Endothelial cell of umbilical vein (primary cell): ENCODE results near the gene ZNF672. TPM values are rescaled to one million over a fixed set of nuclear protein-coding genes. Genes with fewer than 3 reads are reported as not detected.
A peak's percentile ranks its signal among the peaks of the same experiment; 100 is the strongest.

ENCODE experiments used
- BruUV-seq: library from RNA; stranded (reverse); fragments of 400-500 nt; replicated peaks from 2 replicates; lab custom pipeline; 2021; lab: Mats Ljungman, UMichigan
- CTCF ChIA-PET: fragments of 300-600, 350-600 bp; sonication (Branson Sonifier 250); formaldehyde crosslinking; loops from one replicate; lab custom pipeline; 2021; ENCODE audit warnings: antibody characterized with exemption, inconsistent platforms; lab: Charles Lee
- POLR2A ChIA-PET: fragments of 300-600, 350-600 bp; sonication (Branson Sonifier 250); formaldehyde crosslinking; loops from one replicate; lab custom pipeline; 2021; ENCODE audit warnings: antibody characterized with exemption, inconsistent platforms; lab: Charles Lee
- DNase-seq: peaks from one replicate; pipeline ENCODE4 v3.0.0-alpha.2; 2011; ENCODE audit warnings: low read depth, low spot score
- FAIRE-seq: peaks from 2 replicates; lab custom pipeline; 2011; peaks lifted over from hg19 to GRCh38; lab: Jason Lieb, UNC
- H2AFZ ChIP-seq: 2 replicates; pipeline ENCODE4 v1.6.0; 2012; ENCODE audit warnings: low read depth, low read length, control low read depth, inconsistent platforms
- H3K27ac ChIP-seq: 2 replicates; pipeline ENCODE4 v1.5.1; 2011; ENCODE audit warnings: low read depth, mild to moderate bottlenecking, control low read depth, low read length, moderate library complexity; ENCODE audit not compliant: insufficient read depth
- H3K27me3 ChIP-seq, 2 experiments: 2 replicates each; pipeline versions ENCODE4 v1.6.0 to v1.6.1; 2011; ENCODE audit warnings: low read length in 2 of 2, mixed read lengths in 1 of 2; ENCODE audit not compliant: control insufficient read depth in 2 of 2, insufficient read depth in 2 of 2
- H3K36me3 ChIP-seq, 2 experiments: 2 replicates in 1 of 2; 3 replicates in 1 of 2; pipeline ENCODE4 v1.5.1; 2011; ENCODE audit warnings: low read length in 2 of 2, mild to moderate bottlenecking in 1 of 2, moderate library complexity in 1 of 2; ENCODE audit not compliant: control insufficient read depth in 2 of 2, insufficient read depth in 2 of 2; ENCODE audit errors: extremely low read depth in 1 of 2
- H3K4me1 ChIP-seq: 3 replicates; pipeline ENCODE4 v1.5.1; 2011; ENCODE audit warnings: mild to moderate bottlenecking, low read length; ENCODE audit not compliant: control insufficient read depth, insufficient read depth; ENCODE audit errors: extremely low read depth
- H3K4me2 ChIP-seq: 2 replicates; pipeline ENCODE4 v1.6.1; 2011; ENCODE audit warnings: low read length, control low read depth, mixed read lengths; ENCODE audit not compliant: insufficient read depth
- H3K4me3 ChIP-seq, 3 experiments: fragments of 200-600 bp in 1 of 3; sonication (generic), shearing (Covaris generic) in 1 of 3; replicated peaks in 1 of 3; 2 replicates each; pipeline ENCODE4 v1.5.1; 2011 to 2016; ENCODE audit warnings: control low read depth in 3 of 3, low read length in 3 of 3, mild to moderate bottlenecking in 2 of 3, inconsistent platforms in 1 of 3, low read depth in 1 of 3, moderate library complexity in 1 of 3; ENCODE audit not compliant: insufficient read depth in 1 of 3
- H3K79me2 ChIP-seq: 2 replicates; pipeline ENCODE4 v1.6.0; 2012; ENCODE audit warnings: low read length, inconsistent platforms; ENCODE audit not compliant: control insufficient read depth, insufficient read depth
- H3K9ac ChIP-seq: replicated peaks from 2 replicates; pipeline ENCODE3; 2011; ENCODE audit warnings: low read length, control low read depth; ENCODE audit not compliant: insufficient read depth; ENCODE audit errors: extremely low read depth
- H3K9me1 ChIP-seq: replicated peaks from 3 replicates; pipeline ENCODE4 v1.6.0; 2011; ENCODE audit warnings: mild to moderate bottlenecking, low read length; ENCODE audit not compliant: control insufficient read depth, insufficient read depth; ENCODE audit errors: extremely low read depth
- H3K9me3 ChIP-seq: replicated peaks from 2 replicates; pipeline ENCODE4 v1.5.1; 2012; ENCODE audit warnings: low read length, inconsistent platforms; ENCODE audit not compliant: control insufficient read depth, insufficient read depth
- H4K20me1 ChIP-seq: replicated peaks from 2 replicates; pipeline ENCODE3; 2011; ENCODE audit warnings: mild to moderate bottlenecking, low read length; ENCODE audit not compliant: control insufficient read depth, insufficient read depth; ENCODE audit errors: extremely low read depth
- CTCF ChIP-seq, 2 donors: IDR thresholded peaks; 1 replicate in 1 of 2; 2 replicates in 1 of 2; pipeline ENCODE4 v1.5.1; 2011; ENCODE audit warnings: low read length in 2 of 2, mild to moderate bottlenecking in 2 of 2, moderate library complexity in 2 of 2, control low read depth in 1 of 2, inconsistent platforms in 1 of 2, low read depth in 1 of 2; ENCODE audit not compliant: insufficient read depth in 1 of 2; ENCODE audit errors: extremely low read depth in 1 of 2
- EZH2 ChIP-seq: IDR thresholded peaks from 2 replicates; pipeline ENCODE4 v1.6.1; 2012; ENCODE audit warnings: borderline replicate concordance, low read depth, mild to moderate bottlenecking, moderate library complexity, low read length, inconsistent platforms; ENCODE audit not compliant: severe bottlenecking
- FOS ChIP-seq: IDR thresholded peaks from 2 replicates; pipeline ENCODE4 v1.6.1; 2011; ENCODE audit warnings: mild to moderate bottlenecking, low read length, moderate library complexity, borderline replicate concordance; ENCODE audit not compliant: insufficient read depth
- JUN ChIP-seq: IDR thresholded peaks from 2 replicates; pipeline ENCODE4 v1.6.1; 2011; ENCODE audit warnings: borderline replicate concordance, low read depth; ENCODE audit not compliant: insufficient read length, insufficient read depth
- MAX ChIP-seq: IDR thresholded peaks from 2 replicates; pipeline ENCODE4 v1.6.1; 2011; ENCODE audit not compliant: insufficient read depth, insufficient read length
- POLR2A ChIP-seq: IDR thresholded peaks from 2 replicates; pipeline ENCODE4 v1.6.1; 2012; ENCODE audit warnings: low read depth, mild to moderate bottlenecking, control low read depth, low read length
- dilution Hi-C: fragments of 300-500 bp; cut with MboI; formaldehyde crosslinking; loops from one replicate; pipeline ENCODE4 v1.15.0; 2019; ENCODE audit warnings: low sequenced_read_pairs; ENCODE audit not compliant: extremely low pct_ligation_motif_present
- intact Hi-C: fragments of 100-400 bp; cut with micrococcal nuclease; formaldehyde crosslinking; loops from one replicate; pipeline ENCODE4 v1.10.0; 2022
- polyA plus RNA-seq, 4 experiments: library from polyadenylated mRNA; depleted of rRNA in 3 of 4; stranded (reverse) in 3 of 4; unstranded in 1 of 4; fragments of >200 nt; gene quantifications; 2 replicates each; pipeline versions ENCODE4 v1.2.1 to v1.2.3, GENCODE V29; 2011 to 2012; ENCODE audit warnings: missing spikeins in 1 of 4
- total RNA-seq: library from RNA; stranded (reverse); gene quantifications from 2 replicates; pipeline ENCODE4 v1.2.3, GENCODE V29; 2021

ZNF672 gene
- total and polyA plus RNA-seq, 2 donors (not counting 3 experiments of a cell fraction or from before 2014, with no cell fraction given), result 20.1 to 29.6 TPM

GRCh38 chr1:248805876-248806275 lies 32.1 kb upstream of the ZNF672 start:
- ChIA-PET POLR2A (no interaction called here), CTCF (interaction anchor here (1.3 to 2.2 kb wide), 2 partner anchors 183 to 193 kb away, joined by 3 to 11 read pairs; no protein-coding TSS in a partner anchor)
- H3K9ac ChIP-seq, result no peak overlapping the region
- H3K27me3 ChIP-seq, result no peaks in the 10 kb centered on the region
- TF ChIP-seq EZH2 (no peak), MAX (no peak), POLR2A (no peak), JUN (no peak), FOS (no peak)
- no peak for FAIRE-seq
- no peak overlapping the region for H3K4me3 ChIP-seq
- H3K9me3 ChIP-seq, result no peaks in the 10 kb centered on the region
- no peak for DNase-seq
- intact Hi-C loops, result loop anchor here (2.0 to 5.0 kb wide), 4 partner anchors 183 to 1414 kb away; no protein-coding TSS in a partner anchor
- H3K9me1 ChIP-seq, result no peaks in the 10 kb centered on the region
- BruUV-seq, result no TSS peak
- dilution Hi-C loops, result no loop called here
- peaks cover 0 to under 1% of the 10 kb centered on the region in 2 experiments for H3K36me3 ChIP-seq
- H2AFZ ChIP-seq, result no peak overlapping the region
- no peaks in the 10 kb centered on the region for H3K79me2 ChIP-seq
- peaks cover 2% of the 10 kb centered on the region for H3K4me1 ChIP-seq
- no peak overlapping the region for H3K27ac ChIP-seq
- no peaks in the 10 kb centered on the region for H4K20me1 ChIP-seq
- H3K4me2 ChIP-seq, result no peak overlapping the region

- Histone ChIP-seq H4K20me1 (no peaks in the 10 kb centered on the region), H3K4me3 (no peak overlapping the region), H3K4me1 (peaks cover 2% of the 10 kb centered on the region), H3K36me3 (peaks cover 0 to 9% of the 10 kb centered on the region in 2 experiments), H3K9me1 (no peaks in the 10 kb centered on the region), H2AFZ (no peak overlapping the region), H3K9me3 (no peaks in the 10 kb centered on the region), H3K9ac (no peak overlapping the region), H3K4me2 (no peak overlapping the region), H3K27ac (no peak overlapping the region), H3K79me2 (no peaks in the 10 kb centered on the region), H3K27me3 (no peaks in the 10 kb centered on the region)
- intact Hi-C loops (loop anchor here (1.0 to 5.0 kb wide), 5 partner anchors 184 to 1415 kb away; no protein-coding TSS in a partner anchor), dilution Hi-C loops (no loop called here)
- TF ChIP-seq FOS (no peak), CTCF (IDR thresholded peaks at IDR 0.05; ENCODE audit: extremely low read depth in 1 of 2, insufficient read depth in 1 of 2, low read depth in 1 of 2, low read length in 2 of 2) (peak; percentile 71 to 82)
- POLR2A ChIA-PET, result no interaction called here
- no TSS peak for BruUV-seq
- FAIRE-seq, result peak; percentile 72
- DNase-seq, result peak; percentile 26
- CTCF ChIA-PET, result interaction anchor here (0.6 to 2.2 kb wide), 9 partner anchors 10 to 1434 kb away, joined by 3 to 11 read pairs (median 3); no protein-coding TSS in a partner anchor
Measured at GRCh38 chr1:248807067-248807737, 30.8 kb upstream of the ZNF672 start.
